ENCODE data around the gene JTB. TPM values are rescaled to one million over a fixed set of nuclear protein-coding genes. Genes with fewer than 3 reads are reported as not detected.

Gene JTB
- total RNA-seq, 2 experiments from 2014 or later = 124 to 178 TPM

- Histone ChIP-seq H3K9me2 (ENCODE audit: insufficient read depth, low read length) (no peaks in the 10 kb centered on the region), H3K9me3 (ENCODE audit: low read length) (no peaks in the 10 kb centered on the region), H3K36me3 (ENCODE audit: insufficient read depth, low read length) (peaks cover 35% of the 10 kb centered on the region), H3K4me1 (ENCODE audit: insufficient read depth, low read length, poor library complexity, severe bottlenecking) (peaks cover 43% of the 10 kb centered on the region), H3K4me2 (ENCODE audit: low read length) (peak overlapping the region; percentile 97), H3K4me3 (ENCODE audit: low read depth, low read length, poor library complexity, severe bottlenecking) (peak overlapping the region; percentile 87), H3K79me2 (ENCODE audit: insufficient read depth, low read depth, low read length) (peaks cover 48% of the 10 kb centered on the region), H3K27ac (ENCODE audit: low read depth, low read length, poor library complexity, severe bottlenecking) (peak overlapping the region; percentile 74), H2AFZ (ENCODE audit: low read length) (peak overlapping the region; percentile 16; the same call in 1 of the 2 replicates), H4K20me1 (ENCODE audit: insufficient read depth, low read length) (peaks cover 18% of the 10 kb centered on the region)
- TF ChIP-seq EZH2phosphoT487 (IDR thresholded peaks at IDR 0.05; ENCODE audit: borderline replicate concordance, low read depth, low read length) (no peak), CTCF (conservative IDR thresholded peaks at IDR 0.05; ENCODE audit: low read length) (no peak)
- BruUV-seq (replicated peaks) = no TSS peak
- POLR2A ChIA-PET = interaction anchor here (2.5 kb wide), 1 partner anchor 9 kb away, joined by 16 read pairs; the partner anchor contains the start of gene CREB3L4
- intact Hi-C loops (cut with micrococcal nuclease; ENCODE audit: unreplicated experiment) = loop anchor here (1.0 kb wide), 1 partner anchor 11 kb away; the partner anchor contains the start of gene DENND4B
- DNase-seq (ENCODE audit: low spot score) = peak; percentile 62
- CTCF ChIA-PET (ENCODE audit: unreplicated experiment) = no interaction called here
Observed at GRCh38 chr1:153957744-153958110, 19.7 kb downstream of the JTB start.

- peaks cover 40% of the 10 kb centered on the region for H3K36me3 ChIP-seq (ENCODE audit: insufficient read depth, low read length)
- H3K9me3 ChIP-seq (ENCODE audit: low read length) = no peaks in the 10 kb centered on the region
- H4K20me1 ChIP-seq (ENCODE audit: insufficient read depth, low read length) = peaks cover 18% of the 10 kb centered on the region
- DNase-seq (ENCODE audit: low spot score) = no peak
- intact Hi-C loops (cut with micrococcal nuclease; ENCODE audit: unreplicated experiment) = no loop called here
- peak overlapping the region; percentile 16; the same call in 1 of the 2 replicates for H2AFZ ChIP-seq (ENCODE audit: low read length)
- ChIA-PET POLR2A (interaction anchor here (0.6 to 2.5 kb wide), 4 partner anchors 10 to 26 kb away, joined by 3 to 16 read pairs (median 4); partner anchors contain the start of genes CREB3L4 and DENND4B), CTCF (ENCODE audit: unreplicated experiment) (interaction anchor here (0.9 kb wide), 1 partner anchor 21 kb away, joined by 3 read pairs; the partner anchor contains the start of gene JTB)
- H3K27ac ChIP-seq (ENCODE audit: low read depth, low read length, poor library complexity, severe bottlenecking) = peak overlapping the region; percentile 74
- H3K79me2 ChIP-seq (ENCODE audit: insufficient read depth, low read depth, low read length) = peaks cover 43% of the 10 kb centered on the region
- H3K4me2 ChIP-seq (ENCODE audit: low read length) = peak overlapping the region; percentile 97
- no TSS peak for BruUV-seq (replicated peaks)
- H3K4me3 ChIP-seq (ENCODE audit: low read depth, low read length, poor library complexity, severe bottlenecking) = peak overlapping the region; percentile 87
- no peaks in the 10 kb centered on the region for H3K9me2 ChIP-seq (ENCODE audit: insufficient read depth, low read length)
- peaks cover 38% of the 10 kb centered on the region for H3K4me1 ChIP-seq (ENCODE audit: insufficient read depth, low read length, poor library complexity, severe bottlenecking)
- TF ChIP-seq EZH2phosphoT487 (IDR thresholded peaks at IDR 0.05; ENCODE audit: borderline replicate concordance, low read depth, low read length) (no peak), CTCF (conservative IDR thresholded peaks at IDR 0.05; ENCODE audit: low read length) (no peak)
Observed at GRCh38 chr1:153956997-153957715, 20.3 kb downstream of the JTB start.

GRCh38 chr1:153954826-153955225 is 22.6 kb downstream of the JTB start:
- Histone ChIP-seq H2AFZ (ENCODE audit: low read length) (no peak overlapping the region), H3K27ac (ENCODE audit: low read depth, low read length, poor library complexity, severe bottlenecking) (no peak overlapping the region), H4K20me1 (ENCODE audit: insufficient read depth, low read length) (peaks cover 18% of the 10 kb centered on the region), H3K4me2 (ENCODE audit: low read length) (no peak overlapping the region), H3K4me1 (ENCODE audit: insufficient read depth, low read length, poor library complexity, severe bottlenecking) (peaks cover 26% of the 10 kb centered on the region), H3K9me2 (ENCODE audit: insufficient read depth, low read length) (no peaks in the 10 kb centered on the region), H3K36me3 (ENCODE audit: insufficient read depth, low read length) (peaks cover 54% of the 10 kb centered on the region), H3K79me2 (ENCODE audit: insufficient read depth, low read depth, low read length) (peaks cover 43% of the 10 kb centered on the region), H3K9me3 (ENCODE audit: low read length) (no peaks in the 10 kb centered on the region), H3K4me3 (ENCODE audit: low read depth, low read length, poor library complexity, severe bottlenecking) (no peak overlapping the region)
- no peak for DNase-seq (ENCODE audit: low spot score)
- BruUV-seq (replicated peaks) = no TSS peak
- ChIA-PET CTCF (ENCODE audit: unreplicated experiment) (no interaction called here), POLR2A (no interaction called here)
- TF ChIP-seq CTCF (conservative IDR thresholded peaks at IDR 0.05; ENCODE audit: low read length) = no peak
- TF ChIP-seq EZH2phosphoT487 (IDR thresholded peaks at IDR 0.05; ENCODE audit: borderline replicate concordance, low read depth, low read length) = no peak
- intact Hi-C loops (cut with micrococcal nuclease; ENCODE audit: unreplicated experiment) = no loop called here

Measured in OCI-LY7 (cell line).